Measurements from ENCODE around the gene ZNF547. TPM values are rescaled to one million over a fixed set of nuclear protein-coding genes. Genes with fewer than 3 reads are reported as not detected.

Gene ZNF547
- total RNA-seq, 3 donors from 2014 or later (not counting 1 experiment from before 2014, with no cell fraction given) = 0.48 to 1.2 (median 0.92) TPM

DNA sequence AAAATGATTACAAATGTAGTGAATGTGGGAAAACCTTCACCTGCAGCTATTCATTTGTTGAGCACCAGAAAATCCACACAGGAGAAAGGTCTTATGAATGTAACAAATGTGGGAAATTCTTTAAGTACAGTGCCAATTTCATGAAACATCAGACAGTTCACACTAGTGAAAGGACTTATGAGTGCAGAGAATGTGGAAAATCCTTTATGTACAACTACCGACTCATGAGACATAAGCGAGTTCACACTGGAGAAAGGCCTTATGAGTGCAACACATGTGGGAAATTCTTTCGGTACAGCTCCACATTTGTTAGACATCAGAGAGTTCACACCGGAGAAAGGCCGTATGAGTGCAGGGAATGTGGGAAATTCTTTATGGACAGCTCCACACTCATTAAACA, 35.5 kb downstream of the ZNF547 start:
- Histone ChIP-seq H3K27me3 (ENCODE audit: control insufficient read depth, insufficient read depth, low read length) (no peaks in the 10 kb centered on the region), H3K9me3 (ENCODE audit: control insufficient read depth, insufficient read depth, low read length) (peaks cover 6% of the 10 kb centered on the region), H3K27ac (ENCODE audit: low read length) (no peak overlapping the region), H3K36me3 (ENCODE audit: control insufficient read depth, insufficient read depth, low read length) (peaks cover 43% of the 10 kb centered on the region), H3K4me1 (ENCODE audit: control insufficient read depth, insufficient read depth, low read length) (peaks cover 7% of the 10 kb centered on the region), H3K4me3 (ENCODE audit: low read length) (no peak overlapping the region)
- TF ChIP-seq, protein P1, sequence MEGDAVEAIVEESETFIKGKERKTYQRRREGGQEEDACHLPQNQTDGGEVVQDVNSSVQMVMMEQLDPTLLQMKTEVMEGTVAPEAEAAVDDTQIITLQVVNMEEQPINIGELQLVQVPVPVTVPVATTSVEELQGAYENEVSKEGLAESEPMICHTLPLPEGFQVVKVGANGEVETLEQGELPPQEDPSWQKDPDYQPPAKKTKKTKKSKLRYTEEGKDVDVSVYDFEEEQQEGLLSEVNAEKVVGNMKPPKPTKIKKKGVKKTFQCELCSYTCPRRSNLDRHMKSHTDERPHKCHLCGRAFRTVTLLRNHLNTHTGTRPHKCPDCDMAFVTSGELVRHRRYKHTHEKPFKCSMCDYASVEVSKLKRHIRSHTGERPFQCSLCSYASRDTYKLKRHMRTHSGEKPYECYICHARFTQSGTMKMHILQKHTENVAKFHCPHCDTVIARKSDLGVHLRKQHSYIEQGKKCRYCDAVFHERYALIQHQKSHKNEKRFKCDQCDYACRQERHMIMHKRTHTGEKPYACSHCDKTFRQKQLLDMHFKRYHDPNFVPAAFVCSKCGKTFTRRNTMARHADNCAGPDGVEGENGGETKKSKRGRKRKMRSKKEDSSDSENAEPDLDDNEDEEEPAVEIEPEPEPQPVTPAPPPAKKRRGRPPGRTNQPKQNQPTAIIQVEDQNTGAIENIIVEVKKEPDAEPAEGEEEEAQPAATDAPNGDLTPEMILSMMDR (IDR thresholded peaks at IDR 0.05) = no peak
- peaks cover 54% of the 10 kb centered on the region for H3K36me3 Mint-ChIP-seq
- ATAC-seq = no peak
- H3K4me1 Mint-ChIP-seq = peaks cover 21 to 35% of the 10 kb centered on the region in 2 donors
- intact Hi-C loops (cut with micrococcal nuclease) = no loop called here
- no peak for DNase-seq
- no peak overlapping the region for H3K4me3 Mint-ChIP-seq
- no peaks in the 10 kb centered on the region for H3K9me3 Mint-ChIP-seq
- no peaks in the 10 kb centered on the region for H3K27me3 Mint-ChIP-seq (ENCODE audit: low read depth in 2 of 2)
- no peak overlapping the region for H3K27ac Mint-ChIP-seq
- 100% methylated on average over 5 of the region's 5 CpGs for WGBS (ENCODE audit: insufficient coverage)

DNA sequence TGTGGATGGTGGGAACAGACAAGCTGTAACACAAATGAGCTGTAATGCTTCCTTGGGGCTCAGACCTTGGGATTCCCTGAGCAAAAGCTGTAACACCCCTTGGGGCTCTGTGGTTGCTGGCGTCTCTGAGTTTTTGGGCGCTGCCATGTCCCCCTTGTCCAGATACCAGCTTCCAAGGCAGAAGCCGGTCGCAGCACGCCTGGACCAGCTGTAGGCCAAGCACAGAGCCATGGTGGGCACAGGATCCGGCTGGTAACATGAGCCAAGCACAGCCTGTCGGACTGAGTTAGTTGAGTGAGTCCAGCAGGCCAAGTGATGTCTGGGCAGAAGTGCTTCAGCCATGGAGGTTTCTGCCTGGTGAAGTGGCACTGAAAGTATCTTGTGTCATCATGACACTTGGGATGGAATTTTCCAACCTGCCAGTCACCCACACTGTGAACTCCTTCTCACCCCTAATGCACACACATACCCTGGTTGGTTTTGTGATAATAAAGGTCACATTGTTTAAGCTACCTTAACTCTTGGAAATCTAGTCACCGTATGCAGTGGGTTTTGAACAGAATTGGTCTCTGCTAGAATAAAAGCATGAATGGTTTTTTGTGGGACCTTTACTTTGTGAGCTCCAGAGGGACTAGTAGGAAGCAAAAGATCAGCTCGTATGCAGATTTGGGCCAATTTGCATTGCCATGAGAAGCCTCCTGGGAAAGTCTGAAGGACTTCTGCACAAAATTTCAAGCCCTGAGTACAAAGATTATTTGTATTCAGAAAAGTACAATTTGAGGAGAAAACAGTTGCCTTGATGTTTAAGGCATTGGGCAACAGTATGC, 40.6 kb downstream of the ZNF547 start:
- H3K4me1 Mint-ChIP-seq = peaks cover 5 to 8% of the 10 kb centered on the region in 2 donors
- peaks cover 3% of the 10 kb centered on the region for H3K4me1 ChIP-seq (ENCODE audit: control insufficient read depth, insufficient read depth, low read length)
- WGBS (ENCODE audit: insufficient coverage) = 97% methylated on average over 9 of the region's 9 CpGs
- ATAC-seq (no peak), DNase-seq (no peak)
- no peak overlapping the region for H3K27ac Mint-ChIP-seq
- H3K4me3 ChIP-seq (ENCODE audit: low read length) = no peak overlapping the region
- H3K27ac ChIP-seq (ENCODE audit: low read length) = no peak overlapping the region
- H3K9me3 Mint-ChIP-seq = no peaks in the 10 kb centered on the region
- peaks cover 10% of the 10 kb centered on the region for H3K36me3 ChIP-seq (ENCODE audit: control insufficient read depth, insufficient read depth, low read length)
- no peaks in the 10 kb centered on the region for H3K27me3 ChIP-seq (ENCODE audit: control insufficient read depth, insufficient read depth, low read length)
- no peaks in the 10 kb centered on the region for H3K27me3 Mint-ChIP-seq (ENCODE audit: low read depth in 2 of 2)
- intact Hi-C loops (cut with micrococcal nuclease) = no loop called here
- TF ChIP-seq, protein P1 (IDR thresholded peaks at IDR 0.05) = no peak
- H3K4me3 Mint-ChIP-seq = no peak overlapping the region
- H3K9me3 ChIP-seq (ENCODE audit: control insufficient read depth, insufficient read depth, low read length) = no peaks in the 10 kb centered on the region
- peaks cover 7% of the 10 kb centered on the region for H3K36me3 Mint-ChIP-seq

DNA sequence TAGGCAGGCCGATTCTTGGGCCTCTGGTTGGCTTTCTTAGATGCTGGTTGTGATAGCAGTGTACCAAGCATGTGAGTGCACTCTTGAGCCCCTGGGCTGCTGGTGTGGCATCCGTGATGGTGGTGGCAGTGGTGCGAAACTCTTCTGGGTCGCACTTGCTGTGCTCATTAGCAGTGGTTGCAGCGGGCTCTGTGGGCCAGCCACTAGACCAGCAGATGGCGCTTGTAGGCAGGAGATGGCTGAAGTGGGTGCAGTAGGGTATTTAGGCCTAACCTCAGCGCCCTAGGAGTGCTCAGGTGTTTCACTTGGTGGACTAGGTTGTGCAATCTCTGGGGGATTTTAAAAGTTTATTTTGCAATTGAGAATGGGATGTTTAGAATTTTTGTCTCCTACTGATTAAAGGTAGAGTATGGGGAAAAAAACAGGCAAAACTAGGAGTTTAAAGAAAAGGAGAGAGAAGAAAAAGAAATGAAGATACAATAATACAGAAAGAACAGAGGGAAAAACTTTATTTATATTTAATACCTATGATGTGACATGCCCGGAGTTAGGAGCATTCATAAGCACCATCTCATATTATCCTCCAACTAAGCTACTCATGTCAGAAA, 43.3 kb downstream of the ZNF547 start:
- Mint-ChIP-seq H3K4me1 (peaks cover 16 to 19% of the 10 kb centered on the region in 2 donors), H3K27ac (no peak overlapping the region), H3K36me3 (no peaks in the 10 kb centered on the region), H3K9me3 (no peaks in the 10 kb centered on the region), H3K27me3 (ENCODE audit: low read depth in 2 of 2) (no peaks in the 10 kb centered on the region), H3K4me3 (no peak overlapping the region)
- Histone ChIP-seq H3K27me3 (ENCODE audit: control insufficient read depth, insufficient read depth, low read length) (no peaks in the 10 kb centered on the region), H3K27ac (ENCODE audit: low read length) (no peak overlapping the region), H3K36me3 (ENCODE audit: control insufficient read depth, insufficient read depth, low read length) (no peaks in the 10 kb centered on the region), H3K9me3 (ENCODE audit: control insufficient read depth, insufficient read depth, low read length) (no peaks in the 10 kb centered on the region), H3K4me1 (ENCODE audit: control insufficient read depth, insufficient read depth, low read length) (peaks cover 12% of the 10 kb centered on the region), H3K4me3 (ENCODE audit: low read length) (no peak overlapping the region)
- intact Hi-C loops (cut with micrococcal nuclease) = loop anchor here (1.0 kb wide), 1 partner anchor 749 kb away; no protein-coding TSS in a partner anchor
- 13% methylated on average over 7 of the region's 8 CpGs for WGBS (ENCODE audit: insufficient coverage)
- peak in 2 of 3 donors; percentile 29 to 32 for ATAC-seq
- TF ChIP-seq, protein P1 (IDR thresholded peaks at IDR 0.05) = peak; percentile 72
- peak; percentile 56 to 80 for DNase-seq
